Head of caudate nucleus (tissue), 42 donors: ENCODE results near the gene SGMS1.
"Not testable (repeated sequence)": the region's sequence is repeated elsewhere in the genome, so short reads cannot be mapped to it uniquely, and the experiment has no call there.

Source experiments
- DNase-seq, 42 donors: peaks; one replicate each; pipeline versions ENCODE4 v3.0.0 to v3.0.0-alpha.2; 2020 to 2021; ENCODE audit warnings: mixed read lengths in 7 of 42
- intact Hi-C: fragments of 100-400 bp; cut with DNase I; formaldehyde crosslinking; loops from one replicate; pipeline ENCODE4 v1.15.0; 2022

The SGMS1 gene

DNA sequence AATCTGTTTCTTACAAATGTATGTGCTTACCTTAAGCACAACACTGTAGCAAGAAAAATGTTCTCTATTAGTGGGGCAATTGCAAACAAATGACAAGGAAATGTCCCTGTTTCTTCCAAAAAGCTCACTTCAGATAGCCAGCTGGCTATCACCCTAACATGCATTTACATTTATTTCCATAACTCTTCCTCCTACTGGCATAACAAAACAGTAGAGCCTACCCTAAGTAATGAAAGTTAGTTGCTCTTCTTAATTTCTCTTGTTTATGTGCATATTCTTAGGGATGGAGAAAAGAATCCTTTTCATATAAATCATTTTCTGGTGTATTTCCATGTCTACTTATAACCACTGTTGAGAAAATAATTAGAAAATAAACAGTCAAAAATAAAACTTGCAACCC is 100.4 kb downstream of the SGMS1 start:
- intact Hi-C loops = no loop called here
- no peak for DNase-seq

DNA sequence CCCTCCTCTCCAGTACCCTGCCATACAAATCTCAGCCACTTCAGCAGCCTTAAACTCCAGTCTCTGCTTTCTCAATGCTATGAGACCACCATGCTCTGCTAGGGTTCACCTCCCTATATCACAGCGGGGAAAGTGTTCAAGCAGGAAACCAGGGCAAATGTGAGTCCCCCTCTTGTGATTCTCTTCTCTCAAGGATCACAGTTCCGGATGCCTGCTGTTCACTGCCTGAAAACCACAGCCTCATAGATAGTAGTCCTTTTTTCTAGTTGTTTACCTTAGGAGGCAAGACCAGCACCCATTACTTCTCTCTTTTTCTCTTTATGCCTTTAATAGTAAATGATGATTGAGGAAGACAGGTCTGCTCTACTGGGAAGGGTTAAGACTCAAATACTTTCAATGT is 100.8 kb downstream of the SGMS1 start:
- intact Hi-C loops = no loop called here
- no peak for DNase-seq

DNA sequence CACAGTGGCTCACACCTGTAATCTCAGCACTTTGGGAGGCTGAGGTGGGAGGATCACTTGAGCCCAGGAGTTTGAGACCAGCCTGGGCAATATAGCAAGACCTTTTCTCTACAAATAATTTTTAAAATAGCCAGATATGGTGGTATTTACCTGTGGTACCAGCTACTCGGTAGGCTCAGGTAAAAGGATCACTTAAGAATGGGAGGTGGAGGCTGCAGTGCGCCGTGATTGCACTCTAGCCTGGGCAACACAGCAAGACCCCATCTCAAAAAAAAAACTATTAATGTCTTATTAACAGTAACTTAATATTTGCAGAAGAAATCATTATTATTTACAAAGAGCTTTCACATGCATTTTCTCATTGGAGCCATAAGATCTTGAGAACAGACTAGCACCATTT is 103.6 kb downstream of the SGMS1 start:
- intact Hi-C loops = no loop called here
- no peak for DNase-seq

DNA sequence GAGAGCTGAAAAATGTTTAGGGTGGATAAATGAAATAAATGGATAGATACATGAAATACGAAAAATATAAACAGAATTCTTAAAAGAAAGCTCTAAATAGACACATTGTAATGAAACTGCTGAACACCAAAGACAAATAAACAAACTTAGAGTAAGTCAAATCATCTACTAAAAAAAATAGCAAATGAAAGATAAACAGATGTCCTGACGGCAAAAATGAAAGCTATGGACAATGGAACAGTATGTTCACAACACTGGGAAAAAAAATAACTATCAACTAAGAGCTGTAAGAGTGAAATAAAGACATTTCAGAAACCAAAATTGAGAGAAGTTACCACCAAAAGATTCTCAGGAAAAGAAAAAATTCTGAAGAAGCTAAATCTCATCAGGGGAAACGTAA is 106.1 kb downstream of the SGMS1 start:
- no peak for DNase-seq
- intact Hi-C loops = no loop called here

DNA sequence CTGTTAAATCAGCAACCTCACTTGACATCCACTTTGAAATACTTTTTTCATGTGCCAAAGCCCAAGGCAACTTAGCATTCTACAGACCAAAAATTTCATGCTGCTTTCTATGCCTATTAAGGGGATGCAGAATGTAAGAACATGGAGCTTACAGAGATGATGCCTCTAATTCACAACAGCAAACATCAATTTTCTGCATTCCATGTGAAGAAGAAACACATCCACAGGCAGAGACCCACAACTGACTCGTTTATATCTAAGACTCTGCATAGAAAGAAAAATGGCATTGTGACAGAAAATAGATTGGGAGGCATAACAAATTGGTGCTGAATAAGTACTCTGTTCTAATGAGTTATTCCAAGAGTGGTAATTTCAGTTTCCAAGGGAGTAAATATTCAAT is 107.6 kb downstream of the SGMS1 start:
- intact Hi-C loops = no loop called here
- no peak for DNase-seq

DNA sequence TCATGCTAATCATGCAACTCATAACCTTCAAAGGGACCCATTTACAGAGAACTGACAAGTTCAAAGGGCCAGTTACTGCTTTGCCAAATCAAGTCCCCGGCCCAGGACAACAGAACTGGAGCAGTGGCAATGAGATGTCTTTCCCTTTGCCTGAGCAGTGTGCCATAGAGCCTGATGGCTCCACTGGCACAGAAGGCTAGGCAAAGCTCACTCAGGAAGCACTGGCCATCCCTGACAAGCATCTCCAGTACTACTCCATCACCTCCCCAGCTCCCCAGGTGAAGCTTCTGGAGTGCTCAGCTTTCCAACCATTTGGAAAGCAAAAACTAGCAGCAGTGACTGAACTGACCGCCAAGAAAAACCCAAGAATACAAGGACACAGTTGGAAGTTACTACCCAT is 108.3 kb downstream of the SGMS1 start:
- intact Hi-C loops = no loop called here
- no peak for DNase-seq

DNA sequence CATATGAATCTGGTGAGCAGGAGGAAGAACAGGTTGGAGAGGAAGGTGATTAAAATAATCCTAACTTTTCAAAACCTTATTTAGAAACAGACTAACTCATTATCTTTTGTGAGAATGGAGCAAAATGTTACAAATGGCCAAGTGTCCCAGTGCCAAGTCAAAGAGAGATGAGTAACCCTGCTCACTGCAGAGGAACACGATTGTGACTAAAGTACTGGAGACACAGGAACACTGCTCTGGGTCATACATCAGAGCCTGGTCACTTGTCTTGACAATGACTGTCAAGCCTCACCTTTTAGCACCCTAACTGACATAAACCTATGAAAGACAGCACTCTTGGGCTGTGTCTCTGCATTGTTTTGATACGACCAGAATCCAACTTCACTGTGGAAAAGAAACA is 108.8 kb downstream of the SGMS1 start:
- DNase-seq = peak in 2 of 42 donors; percentile 25 to 59
- intact Hi-C loops = no loop called here

DNA sequence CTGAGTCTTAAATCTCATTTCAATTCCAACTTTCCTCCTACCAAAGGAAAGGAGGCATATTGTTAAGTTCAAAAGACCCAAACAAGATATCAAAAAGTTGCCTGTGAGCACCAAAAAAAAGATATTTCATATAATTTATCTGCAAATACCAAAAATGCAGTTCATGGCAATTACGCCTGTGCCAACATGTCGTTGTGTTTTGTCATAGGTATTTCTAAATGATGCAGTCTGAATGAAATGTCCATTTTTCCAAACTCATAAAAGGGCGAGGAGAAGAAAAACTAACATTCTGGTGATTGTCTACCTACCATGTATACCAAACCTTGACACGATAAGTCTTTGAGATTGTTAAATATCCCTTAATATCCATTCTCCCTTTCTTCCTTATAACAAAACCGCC is 109.8 kb downstream of the SGMS1 start:
- intact Hi-C loops = no loop called here
- no peak for DNase-seq

DNA sequence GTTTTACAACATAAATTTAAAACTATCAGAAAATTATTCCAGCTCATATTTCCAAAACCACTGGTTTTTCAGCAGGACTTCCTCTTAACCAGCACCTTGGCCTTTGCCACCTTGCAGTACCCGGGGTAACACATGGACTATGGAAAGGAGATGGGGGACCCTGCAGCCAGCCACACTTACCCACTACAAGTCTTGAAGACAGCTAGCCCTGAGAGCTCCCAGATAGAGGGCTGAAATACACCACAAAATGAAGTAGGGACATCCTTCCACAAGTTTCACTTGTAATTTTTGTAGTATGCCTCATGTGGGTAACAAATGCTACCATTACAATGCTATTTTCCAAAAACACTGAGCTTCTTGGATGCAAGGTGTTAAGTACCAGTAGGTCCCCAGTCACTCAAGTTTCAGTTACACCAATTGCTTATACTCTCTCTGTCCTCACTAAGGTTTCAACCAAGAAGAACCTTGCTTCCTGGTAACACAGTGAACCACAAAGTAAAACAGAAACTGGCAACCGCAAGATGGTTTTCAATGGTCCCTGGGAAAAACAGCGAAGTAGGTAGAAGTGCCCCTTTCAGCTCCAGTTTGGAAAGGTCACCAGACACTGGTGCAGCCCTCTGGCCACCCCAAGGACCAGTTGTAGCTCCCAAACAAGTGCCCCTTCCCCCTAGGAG is 110.9 kb downstream of the SGMS1 start:
- no peak for DNase-seq
- intact Hi-C loops = no loop called here

DNA sequence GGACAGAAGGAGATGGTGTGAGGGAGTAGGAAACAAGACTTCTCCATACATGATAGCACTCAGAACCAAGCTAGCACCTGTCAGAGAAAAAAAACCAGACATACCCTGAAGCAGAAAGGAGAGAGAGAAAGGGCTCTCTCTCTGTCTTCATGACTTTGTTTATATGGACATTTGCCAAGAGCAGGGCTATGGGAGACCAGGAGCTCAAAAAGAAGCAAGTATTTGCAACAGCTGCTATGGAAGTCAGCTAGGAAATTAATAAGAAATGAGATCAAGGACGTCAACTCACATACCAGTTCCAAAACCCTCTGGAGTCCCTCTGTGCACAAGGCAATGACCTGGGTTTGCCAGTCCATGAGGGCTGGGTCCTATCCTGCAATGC is 111.6 kb downstream of the SGMS1 start:
- no peak for DNase-seq
- intact Hi-C loops = no loop called here

DNA sequence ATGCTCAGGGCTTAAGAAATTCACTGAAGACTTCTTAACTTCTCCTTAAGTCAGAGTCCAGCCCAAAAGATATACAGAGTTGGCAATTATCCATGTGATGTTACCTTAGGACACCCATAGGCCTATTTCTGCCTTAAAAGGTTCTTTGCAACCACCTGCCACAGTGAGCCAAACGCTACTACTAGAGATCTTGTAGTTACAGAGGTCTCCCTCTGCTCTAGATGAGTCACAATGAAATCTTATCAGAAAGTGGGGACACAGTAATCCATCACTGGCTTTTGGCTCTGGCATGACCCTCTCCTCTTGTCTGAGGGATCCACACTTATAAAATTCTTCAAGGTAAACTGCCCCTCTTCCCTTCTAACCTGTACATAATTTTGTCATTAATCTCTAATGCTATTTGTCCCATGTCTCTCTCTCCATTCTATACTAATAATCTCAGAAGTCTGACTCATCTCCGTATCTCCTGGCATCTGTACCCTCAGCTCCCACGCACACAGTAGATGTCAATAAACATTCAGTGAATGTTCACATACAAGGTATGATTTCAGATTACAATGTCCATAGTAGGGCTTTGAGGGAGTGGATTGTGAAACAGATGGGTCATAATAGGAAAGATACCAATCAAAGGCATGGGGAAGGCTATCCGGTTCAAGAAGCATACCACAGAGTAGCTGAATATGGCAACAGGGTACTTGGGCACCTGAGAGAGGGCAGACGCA is 112.1 kb downstream of the SGMS1 start:
- DNase-seq = no peak
- intact Hi-C loops = no loop called here

DNA sequence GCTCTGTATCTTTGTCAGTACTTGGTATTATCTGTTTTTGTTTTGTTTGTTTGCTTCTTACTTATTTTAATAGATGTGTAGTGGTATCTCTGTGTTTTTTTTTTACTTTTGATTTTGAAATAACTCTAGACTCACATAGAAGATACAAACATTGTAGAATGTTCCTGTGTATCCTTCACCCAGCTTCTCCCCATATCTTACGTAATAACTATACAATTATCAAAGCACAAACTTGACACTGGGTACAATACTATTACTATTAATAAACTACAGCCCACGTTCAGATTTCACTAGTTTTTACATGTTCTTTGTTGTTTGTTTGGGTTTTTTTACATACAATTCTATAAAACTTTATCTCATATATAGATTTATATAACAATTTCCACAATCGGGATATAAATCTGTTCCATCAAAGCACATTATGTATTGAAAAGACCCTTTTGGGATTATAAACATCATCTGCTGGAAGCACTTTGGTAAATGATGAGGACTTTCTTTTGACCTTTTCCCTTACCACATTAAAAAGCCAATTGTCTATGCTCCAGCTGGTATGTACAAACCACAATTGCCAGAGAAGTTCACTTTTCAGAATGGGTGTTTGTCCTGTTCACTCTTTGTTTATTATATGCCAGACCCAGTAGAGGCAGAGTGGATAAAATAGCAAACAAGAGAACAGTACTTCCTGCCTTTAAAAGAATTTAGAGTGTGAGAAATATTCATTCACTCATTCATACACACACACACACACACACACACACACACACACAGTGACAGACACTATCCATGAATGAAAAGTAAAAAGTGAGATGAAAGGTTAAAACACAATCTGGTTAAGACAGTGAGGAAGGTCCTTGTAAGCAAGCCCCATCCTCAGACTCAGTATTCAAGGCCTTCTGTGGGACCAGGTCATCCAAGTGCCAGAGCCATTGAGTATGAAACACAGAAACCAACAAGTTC is 113.0 kb downstream of the SGMS1 start:
- DNase-seq = peak in 1 of 42 donors; percentile 53
- intact Hi-C loops = no loop called here

DNA sequence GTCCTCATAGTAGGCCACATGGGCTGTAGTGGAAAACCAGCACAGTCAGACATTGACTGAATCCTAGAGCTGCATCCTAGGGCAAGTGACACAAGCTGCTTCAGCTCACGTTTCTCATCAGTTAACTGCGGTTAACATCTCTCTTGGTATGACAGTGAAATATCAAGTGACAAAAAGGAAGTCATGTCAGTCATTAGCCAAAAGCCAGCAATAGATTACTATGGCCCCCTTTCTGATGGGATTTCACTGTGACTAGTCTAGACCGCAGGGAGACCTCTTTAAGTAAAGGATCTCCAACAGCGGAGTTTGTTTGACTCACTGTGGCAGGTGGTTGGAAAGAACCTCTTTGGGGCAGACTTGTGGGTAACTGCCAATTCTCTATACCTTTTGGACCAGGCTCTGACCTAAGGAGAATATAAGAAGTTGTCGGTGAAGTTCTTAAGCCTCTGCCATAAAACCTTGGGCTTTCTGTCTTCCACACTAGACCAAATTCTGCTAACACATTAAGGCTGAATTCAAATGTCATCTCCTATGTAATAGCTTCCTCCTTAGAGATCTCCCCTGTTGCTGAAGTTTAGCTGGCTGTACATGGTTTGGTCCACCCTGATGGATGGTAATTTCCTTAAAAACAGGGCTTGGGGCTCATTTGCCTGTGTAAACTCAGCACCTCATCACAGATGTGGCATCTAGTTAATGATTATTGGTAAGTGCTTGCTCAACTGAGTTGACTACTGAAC is 115.3 kb downstream of the SGMS1 start:
- intact Hi-C loops = loop anchor here (10.0 kb wide), 1 partner anchor 94 kb away; no protein-coding TSS in a partner anchor
- DNase-seq = no peak

DNA sequence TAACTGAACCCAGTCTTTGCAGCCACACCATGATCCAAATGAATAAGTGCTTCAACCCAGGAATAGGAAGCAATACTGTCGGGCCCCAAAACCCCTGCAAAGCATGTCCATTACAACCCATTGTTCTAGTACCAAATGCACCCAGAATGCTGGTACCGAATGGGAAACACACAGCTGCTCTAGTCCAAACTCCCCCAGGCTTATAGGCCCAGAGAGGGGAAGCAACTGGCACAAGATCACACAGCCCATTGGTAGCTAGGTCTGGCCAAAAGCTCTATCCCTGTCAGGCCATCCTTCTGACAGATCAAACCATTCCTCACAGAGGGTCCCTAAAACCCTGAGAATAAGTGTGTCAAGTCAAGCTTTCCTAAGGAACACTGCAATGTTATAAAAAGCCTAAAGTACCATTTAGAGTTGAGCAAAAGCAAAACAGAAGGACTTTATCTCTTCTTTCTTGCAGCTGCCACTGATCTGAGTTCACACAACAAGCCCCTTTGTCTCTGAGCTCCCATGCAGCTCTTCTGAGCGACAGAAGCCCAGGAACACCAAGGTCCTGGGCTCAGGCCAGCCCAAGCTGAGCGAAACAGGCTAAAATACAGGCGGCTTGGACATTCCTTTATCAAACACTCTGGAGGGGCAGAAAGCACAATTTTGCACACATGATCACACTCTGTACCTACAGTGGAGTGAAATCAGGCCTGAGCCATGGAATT is 116.7 kb downstream of the SGMS1 start:
- DNase-seq = peak; percentile 67 to 94 (median 82)
- intact Hi-C loops = loop anchor here (1.0 to 10.0 kb wide), 2 partner anchors 92 to 117 kb away; no protein-coding TSS in a partner anchor

DNA sequence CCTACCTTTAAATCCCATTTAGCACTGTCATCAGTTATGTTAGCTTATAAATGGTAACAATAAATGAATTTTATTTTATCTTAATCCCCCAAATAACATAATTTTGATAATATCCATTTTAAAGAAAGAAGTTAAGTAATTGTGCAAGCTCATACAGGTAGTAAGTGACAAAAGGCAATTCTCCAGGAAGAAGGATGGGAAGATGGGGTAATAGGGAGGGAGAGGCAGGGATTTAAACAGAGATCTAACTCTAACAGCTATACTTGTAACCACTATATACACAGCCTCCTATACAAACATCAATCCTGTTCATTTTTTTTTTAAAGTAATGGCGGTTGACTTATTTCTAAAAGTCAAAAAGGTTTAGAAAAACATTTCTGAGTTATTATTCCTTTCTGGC is 119.4 kb downstream of the SGMS1 start:
- intact Hi-C loops = loop anchor here (10.0 kb wide), 1 partner anchor 90 kb away; no protein-coding TSS in a partner anchor
- no peak for DNase-seq

DNA sequence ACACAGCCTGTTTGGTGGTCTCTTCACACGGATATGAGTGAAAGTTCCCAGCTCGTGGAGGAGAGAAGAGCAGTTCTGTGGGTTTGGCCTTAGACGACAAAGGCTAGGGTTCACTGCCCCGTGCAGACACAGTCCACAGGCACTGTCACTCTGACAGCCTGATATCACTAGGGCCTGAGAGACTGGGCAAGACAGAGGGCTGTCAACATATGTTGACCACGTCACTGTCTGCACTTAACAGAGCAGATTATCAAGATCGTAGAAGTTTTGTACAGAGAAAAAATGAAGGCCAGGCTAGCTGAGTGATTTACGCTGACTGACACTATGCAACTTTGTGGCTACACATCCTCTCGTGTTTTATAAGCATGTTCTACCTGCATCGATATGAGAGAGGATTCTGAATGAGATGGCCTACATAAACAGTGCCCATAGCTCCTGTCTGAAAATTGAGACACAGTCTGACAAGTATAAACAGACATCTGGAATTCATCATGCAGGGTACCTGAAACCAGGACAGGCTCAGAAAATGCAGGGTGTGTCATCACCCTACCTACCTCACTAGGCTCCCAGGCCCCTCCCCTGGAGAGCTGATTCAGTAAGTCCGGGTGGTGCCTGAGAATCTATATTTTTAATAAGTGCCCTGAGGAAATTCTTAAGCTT is 120.0 kb downstream of the SGMS1 start:
- no peak for DNase-seq
- intact Hi-C loops = loop anchor here (10.0 kb wide), 1 partner anchor 89 kb away; no protein-coding TSS in a partner anchor

DNA sequence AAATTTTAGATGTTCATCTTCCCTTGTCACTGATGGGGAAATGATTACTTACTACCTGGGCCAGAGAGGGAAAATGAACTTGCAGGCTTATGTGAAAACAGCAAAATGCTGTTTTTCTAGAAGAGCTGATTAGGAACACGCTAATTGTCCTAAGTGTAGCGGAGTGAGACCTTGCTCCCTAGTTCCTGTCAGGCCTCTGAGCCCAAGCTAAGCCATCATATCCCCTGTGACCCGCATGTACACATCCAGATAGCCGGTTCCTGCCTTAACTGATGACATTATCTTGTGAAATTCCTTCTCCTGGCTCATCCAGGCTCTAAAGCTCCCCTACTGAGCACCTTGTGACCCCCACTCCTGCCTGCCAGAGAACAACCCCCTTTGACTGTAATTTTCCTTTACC is 120.6 kb downstream of the SGMS1 start:
- intact Hi-C loops = loop anchor here (10.0 kb wide), 1 partner anchor 88 kb away; no protein-coding TSS in a partner anchor

More for the DNA sequence above, 120.6 kb downstream of the SGMS1 start:
- DNase-seq = not testable (repeated sequence)
